ENCODE measurements around the gene KRT78. TPM values are rescaled to one million over a fixed set of nuclear protein-coding genes. Genes with fewer than 3 reads are reported as not detected.

Gene KRT78, protein sequence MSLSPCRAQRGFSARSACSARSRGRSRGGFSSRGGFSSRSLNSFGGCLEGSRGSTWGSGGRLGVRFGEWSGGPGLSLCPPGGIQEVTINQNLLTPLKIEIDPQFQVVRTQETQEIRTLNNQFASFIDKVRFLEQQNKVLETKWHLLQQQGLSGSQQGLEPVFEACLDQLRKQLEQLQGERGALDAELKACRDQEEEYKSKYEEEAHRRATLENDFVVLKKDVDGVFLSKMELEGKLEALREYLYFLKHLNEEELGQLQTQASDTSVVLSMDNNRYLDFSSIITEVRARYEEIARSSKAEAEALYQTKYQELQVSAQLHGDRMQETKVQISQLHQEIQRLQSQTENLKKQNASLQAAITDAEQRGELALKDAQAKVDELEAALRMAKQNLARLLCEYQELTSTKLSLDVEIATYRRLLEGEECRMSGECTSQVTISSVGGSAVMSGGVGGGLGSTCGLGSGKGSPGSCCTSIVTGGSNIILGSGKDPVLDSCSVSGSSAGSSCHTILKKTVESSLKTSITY
- total RNA-seq, result 1 to 10 TPM in 1 of 2 donors, under 1 TPM in 1; 0.93 to 1.1 TPM
- 0.99 TPM for polyA plus RNA-seq (ENCODE audit: insufficient read depth, low read depth, low replicate concordance)
- long read RNA-seq, donor 1, result 0 reads
- long read RNA-seq, donor 2, result 0 reads

DNA sequence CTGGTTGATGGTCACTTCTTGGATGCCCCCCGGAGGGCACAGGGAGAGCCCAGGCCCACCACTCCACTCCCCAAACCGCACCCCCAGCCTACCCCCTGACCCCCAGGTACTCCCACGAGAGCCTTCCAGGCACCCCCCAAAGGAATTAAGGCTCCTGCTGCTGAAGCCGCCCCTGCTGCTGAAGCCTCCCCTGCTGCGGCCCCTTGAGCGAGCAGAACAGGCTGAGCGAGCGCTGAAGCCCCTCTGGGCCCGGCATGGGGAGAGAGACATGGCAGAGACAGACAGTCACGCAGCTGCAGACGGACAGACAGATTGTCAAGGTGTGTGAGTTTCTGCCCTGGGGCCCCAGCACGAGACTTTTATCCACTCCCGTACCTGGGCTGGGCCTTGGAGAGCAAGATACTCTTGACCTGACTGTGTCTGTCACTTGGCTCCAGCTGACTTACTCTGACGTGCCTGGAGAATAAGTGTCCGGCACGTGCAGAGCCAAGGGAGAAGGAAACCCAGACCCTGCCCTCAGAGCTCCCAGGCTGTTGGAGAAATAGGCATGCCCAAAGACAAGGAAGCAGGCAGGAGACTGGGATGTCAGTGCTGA, at the start of gene KRT78:
Gene KRT78, minus strand, starts transcription at position 334 of the 595 bp plus-strand sequence. Its CDS starts 64 bp downstream, at position 270.
- Histone ChIP-seq H3K27me3 (no peaks in the 10 kb centered on the region), H3K9me3 (no peaks in the 10 kb centered on the region), H3K4me3 (no peak within 1 kb of the TSS), H3K36me3 (ENCODE audit: low read depth, missing control alignments) (no peaks in the 10 kb centered on the region), H3K4me1 (no peaks in the 10 kb centered on the region), H3K27ac (no peak within 1 kb of the TSS)
- 89 to 92% methylated on average over 14 to 16 of the region's 16 CpGs for WGBS, 2 donors
- TF ChIP-seq, protein P1, sequence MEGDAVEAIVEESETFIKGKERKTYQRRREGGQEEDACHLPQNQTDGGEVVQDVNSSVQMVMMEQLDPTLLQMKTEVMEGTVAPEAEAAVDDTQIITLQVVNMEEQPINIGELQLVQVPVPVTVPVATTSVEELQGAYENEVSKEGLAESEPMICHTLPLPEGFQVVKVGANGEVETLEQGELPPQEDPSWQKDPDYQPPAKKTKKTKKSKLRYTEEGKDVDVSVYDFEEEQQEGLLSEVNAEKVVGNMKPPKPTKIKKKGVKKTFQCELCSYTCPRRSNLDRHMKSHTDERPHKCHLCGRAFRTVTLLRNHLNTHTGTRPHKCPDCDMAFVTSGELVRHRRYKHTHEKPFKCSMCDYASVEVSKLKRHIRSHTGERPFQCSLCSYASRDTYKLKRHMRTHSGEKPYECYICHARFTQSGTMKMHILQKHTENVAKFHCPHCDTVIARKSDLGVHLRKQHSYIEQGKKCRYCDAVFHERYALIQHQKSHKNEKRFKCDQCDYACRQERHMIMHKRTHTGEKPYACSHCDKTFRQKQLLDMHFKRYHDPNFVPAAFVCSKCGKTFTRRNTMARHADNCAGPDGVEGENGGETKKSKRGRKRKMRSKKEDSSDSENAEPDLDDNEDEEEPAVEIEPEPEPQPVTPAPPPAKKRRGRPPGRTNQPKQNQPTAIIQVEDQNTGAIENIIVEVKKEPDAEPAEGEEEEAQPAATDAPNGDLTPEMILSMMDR (IDR thresholded peaks at IDR 0.05), result no peak
- TF ChIP-seq POLR2A (IDR thresholded peaks at IDR 0.05), result no peak
- intact Hi-C loops (cut with DNase I; ENCODE audit: low total_unique reads), result no loop called here
- no peak for DNase-seq

DNA sequence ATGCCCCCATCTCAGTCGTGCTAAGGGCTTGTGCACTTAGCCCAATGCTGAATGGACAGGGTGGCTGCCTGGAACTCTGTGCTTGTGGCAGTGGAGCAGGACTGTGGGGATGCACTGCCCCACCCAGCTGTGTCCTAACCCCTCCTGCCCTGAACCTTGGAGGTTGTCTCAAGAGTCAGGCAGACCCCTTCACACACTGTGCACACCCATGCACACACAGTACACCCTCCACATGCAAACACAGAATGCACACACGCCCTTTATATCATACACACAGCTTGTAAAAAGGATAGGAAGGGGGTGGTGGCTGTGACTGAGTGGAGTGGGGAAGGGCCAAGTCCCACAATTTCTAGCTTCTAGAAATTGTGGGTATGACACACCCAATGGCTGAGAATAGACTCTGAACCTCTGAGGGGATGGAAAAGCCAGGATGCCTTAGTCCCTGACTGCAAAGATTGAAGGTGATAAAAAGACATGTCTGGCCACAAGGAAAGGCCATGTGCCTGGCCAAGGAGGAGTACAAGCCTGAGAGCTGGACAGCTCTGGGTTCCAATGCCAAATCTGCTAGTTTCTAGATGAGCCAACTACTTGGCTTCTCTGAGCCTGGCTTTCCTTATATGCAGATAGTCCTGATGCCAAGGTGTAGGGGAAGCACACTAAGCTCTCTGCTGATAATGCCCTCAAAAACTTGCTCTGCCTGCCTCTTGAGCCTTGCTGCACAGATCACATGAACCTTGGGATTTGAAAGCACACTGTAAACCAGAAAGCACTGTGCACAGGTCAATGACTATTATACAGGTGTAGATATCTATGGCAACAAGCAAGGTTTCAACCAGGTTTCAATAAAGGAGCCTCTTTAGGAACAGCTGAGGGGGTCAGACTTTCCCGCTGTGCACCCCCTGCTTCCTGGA, 47.7 kb upstream of the KRT78 start:
- intact Hi-C loops (cut with DNase I; ENCODE audit: low total_unique reads), result no loop called here
- no peak for TF ChIP-seq POLR2A (IDR thresholded peaks at IDR 0.05)
- TF ChIP-seq, protein P1 (IDR thresholded peaks at IDR 0.05), result no peak
- Histone ChIP-seq H3K4me1 (no peaks in the 10 kb centered on the region), H3K36me3 (ENCODE audit: low read depth, missing control alignments) (no peaks in the 10 kb centered on the region), H3K27me3 (no peaks in the 10 kb centered on the region), H3K4me3 (no peak overlapping the region), H3K9me3 (no peaks in the 10 kb centered on the region), H3K27ac (no peak overlapping the region)
- WGBS, 2 donors, result 86 to 91% methylated on average over 3 of the region's 3 CpGs
- no peak for DNase-seq

DNA sequence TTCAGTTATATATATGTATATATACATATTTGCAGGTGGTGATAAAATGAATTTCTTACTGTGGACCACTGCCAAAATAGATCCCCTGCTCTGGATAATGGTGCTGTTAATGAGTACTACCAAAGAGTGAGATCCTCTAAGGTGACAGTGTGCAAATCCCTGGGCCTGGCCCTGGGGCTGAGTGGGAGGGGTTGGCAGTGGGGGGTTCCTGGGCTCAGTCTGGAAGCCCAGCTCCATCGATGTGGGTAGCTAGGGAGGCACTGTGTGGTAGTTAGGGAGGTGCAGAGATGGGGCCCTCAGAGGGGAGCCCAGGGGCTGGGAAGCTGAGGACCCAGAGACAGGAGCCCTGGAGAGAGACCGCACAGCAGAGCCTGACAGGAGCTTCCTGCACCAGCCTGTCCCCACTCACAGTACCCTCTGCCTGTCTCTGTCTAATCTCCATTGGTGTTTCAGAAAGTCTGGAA, 47.0 kb upstream of the KRT78 start:
- Histone ChIP-seq H3K9me3 (no peaks in the 10 kb centered on the region), H3K27me3 (no peaks in the 10 kb centered on the region), H3K4me1 (no peaks in the 10 kb centered on the region), H3K36me3 (ENCODE audit: low read depth, missing control alignments) (no peaks in the 10 kb centered on the region), H3K27ac (no peak overlapping the region), H3K4me3 (no peak overlapping the region)
- DNase-seq, result no peak
- intact Hi-C loops (cut with DNase I; ENCODE audit: low total_unique reads), result no loop called here
- TF ChIP-seq, protein P1 (IDR thresholded peaks at IDR 0.05), result no peak
- TF ChIP-seq POLR2A (IDR thresholded peaks at IDR 0.05), result no peak
- 56 to 67% methylated on average over 2 of the region's 2 CpGs for WGBS, 2 donors

DNA sequence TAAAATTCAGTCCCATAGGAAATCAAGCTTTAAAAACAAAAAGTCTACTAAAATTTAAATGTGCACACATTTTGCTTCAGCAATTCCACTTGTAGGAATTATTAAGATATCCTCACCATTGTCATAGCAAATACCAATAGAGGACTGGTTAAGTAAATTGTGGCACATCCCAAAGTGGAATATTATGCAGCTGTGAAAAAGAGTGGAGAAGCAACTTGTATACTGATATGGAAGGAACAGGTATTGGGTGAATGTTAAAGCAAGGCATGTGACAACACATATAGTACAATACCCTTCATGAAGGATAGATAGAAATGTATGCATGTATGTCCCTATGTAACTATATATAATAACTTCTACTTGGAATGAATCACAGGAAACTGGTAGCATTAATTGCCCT, 44.2 kb upstream of the KRT78 start:
- Histone ChIP-seq H3K27ac (no peak overlapping the region), H3K4me1 (no peaks in the 10 kb centered on the region), H3K9me3 (no peaks in the 10 kb centered on the region), H3K36me3 (ENCODE audit: low read depth, missing control alignments) (no peaks in the 10 kb centered on the region), H3K27me3 (no peaks in the 10 kb centered on the region), H3K4me3 (no peak overlapping the region)
- DNase-seq, result no peak
- TF ChIP-seq, protein P1 (IDR thresholded peaks at IDR 0.05), result no peak
- TF ChIP-seq POLR2A (IDR thresholded peaks at IDR 0.05), result no peak
- intact Hi-C loops (cut with DNase I; ENCODE audit: low total_unique reads), result no loop called here

Measured in testis (tissue), 5 donors.